Stimulated activated CD8-positive, alpha-beta memory T cell treated with anti-CD3 and anti-CD28 coated beads, Interleukin-15, amount 100 ng/mL, for 24 hours (primary cell): ENCODE measurements around the gene CFAP53.
"Not testable (repeated sequence)": the region's sequence is repeated elsewhere in the genome, so short reads cannot be mapped to it uniquely, and the experiment has no call there.

Source experiments
- DNase-seq: peaks from one replicate; pipeline ENCODE4 v3.0.0-alpha.2; 2020; ENCODE audit warnings: low read depth

CFAP53 gene

GRCh38 chr18:50266248-50266704 lies at the start of gene CFAP53:
CFAP53 (minus strand) TSS chr18:50266495; CDS start chr18:50266404, 91 bp downstream.
- peak; percentile 65 for DNase-seq

GRCh38 chr18:50315100-50315871 lies 49.0 kb upstream of the CFAP53 start:
- no peak for DNase-seq

GRCh38 chr18:50313873-50314460 lies 47.7 kb upstream of the CFAP53 start:
- no peak for DNase-seq

GRCh38 chr18:50313031-50313607 lies 46.8 kb upstream of the CFAP53 start:
- no peak for DNase-seq

- no peak for DNase-seq
Measured at GRCh38 chr18:50312296-50313030, 46.2 kb upstream of the CFAP53 start.

- DNase-seq = no peak
Measured at GRCh38 chr18:50311650-50312049, 45.4 kb upstream of the CFAP53 start.

- DNase-seq = no peak
Measured at GRCh38 chr18:50310080-50310479, 43.8 kb upstream of the CFAP53 start.

GRCh38 chr18:50308851-50309250 lies 42.6 kb upstream of the CFAP53 start:
- DNase-seq = not testable (repeated sequence)

GRCh38 chr18:50307738-50308470 lies 41.6 kb upstream of the CFAP53 start:
- peak; percentile 57 for DNase-seq

- DNase-seq = no peak
Measured at GRCh38 chr18:50307400-50307737, 41.1 kb upstream of the CFAP53 start.

GRCh38 chr18:50306944-50307343 lies 40.6 kb upstream of the CFAP53 start:
- DNase-seq = no peak

- DNase-seq = no peak
Measured at GRCh38 chr18:50301074-50301473, 34.8 kb upstream of the CFAP53 start.

GRCh38 chr18:50299626-50300388 lies 33.5 kb upstream of the CFAP53 start:
- no peak for DNase-seq

- no peak for DNase-seq
Measured at GRCh38 chr18:50298443-50299284, 32.4 kb upstream of the CFAP53 start.

GRCh38 chr18:50297621-50298442 lies 31.5 kb upstream of the CFAP53 start:
- DNase-seq = peak; percentile 43

- DNase-seq = no peak
Measured at GRCh38 chr18:50293039-50293438, 26.7 kb upstream of the CFAP53 start.

GRCh38 chr18:50289108-50289443 lies 22.8 kb upstream of the CFAP53 start:
- no peak for DNase-seq

- DNase-seq = not testable (repeated sequence)
Measured at GRCh38 chr18:50288348-50289107, 22.2 kb upstream of the CFAP53 start.
